ENCODE results near the gene LRP6. TPM values are rescaled to one million over a fixed set of nuclear protein-coding genes. Genes with fewer than 3 reads are reported as not detected.

The LRP6 gene
- total and polyA plus RNA-seq, 2 experiments from 2014 or later: 29.1 to 73.8 TPM

DNA sequence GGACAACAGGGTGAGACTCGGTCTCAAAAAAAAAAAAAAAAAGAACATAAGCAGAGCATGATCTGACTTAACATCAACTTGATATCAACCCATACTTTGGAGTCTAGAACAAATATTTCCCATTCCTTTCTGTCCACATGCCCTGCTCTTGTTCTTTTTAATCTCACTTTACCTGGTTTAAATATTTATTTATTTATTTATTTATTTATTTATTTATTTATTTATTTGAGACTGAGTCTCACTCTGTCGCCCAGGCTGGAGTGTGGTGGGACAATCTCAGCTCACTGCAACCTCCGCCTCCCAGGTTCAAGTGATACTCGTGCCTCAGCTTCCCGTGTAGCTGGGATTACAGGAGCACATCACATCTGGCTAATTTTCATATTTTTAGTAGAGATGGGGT lies 19.6 kb upstream of the LRP6 start:
- H3K4me2 ChIP-seq: no peak overlapping the region
- Mint-ChIP-seq H3K27me3 (ENCODE audit: insufficient read depth, low read depth, poor library complexity) (peaks cover 9% of the 10 kb centered on the region), H3K27ac (no peak overlapping the region), H3K4me3 (no peak overlapping the region), H3K9me3 (no peaks in the 10 kb centered on the region), H3K36me3 (ENCODE audit: low read depth) (no peaks in the 10 kb centered on the region), H3K4me1 (peaks cover 31% of the 10 kb centered on the region)
- no peaks in the 10 kb centered on the region for H3K9me2 ChIP-seq (ENCODE audit: insufficient read depth)
- peaks cover 26% of the 10 kb centered on the region for H3K4me1 ChIP-seq (ENCODE audit: insufficient read depth)
- H3K4me3 ChIP-seq: no peak overlapping the region
- TF ChIP-seq EZH2phosphoT487 (IDR thresholded peaks at IDR 0.05; ENCODE audit: unreplicated experiment) (no peak), CREB1 (CRISPR knock-in tag; IDR thresholded peaks at IDR 0.05; ENCODE audit: low read depth) (no peak), EZH2 (IDR thresholded peaks at IDR 0.05; ENCODE audit: low read depth, unreplicated experiment) (no peak), ZNF114 (CRISPR knock-in tag; IDR thresholded peaks at IDR 0.05) (no peak), ZNF331 (CRISPR knock-in tag; IDR thresholded peaks at IDR 0.05; ENCODE audit: low read depth) (no peak)
- TF ChIP-seq, protein P1, sequence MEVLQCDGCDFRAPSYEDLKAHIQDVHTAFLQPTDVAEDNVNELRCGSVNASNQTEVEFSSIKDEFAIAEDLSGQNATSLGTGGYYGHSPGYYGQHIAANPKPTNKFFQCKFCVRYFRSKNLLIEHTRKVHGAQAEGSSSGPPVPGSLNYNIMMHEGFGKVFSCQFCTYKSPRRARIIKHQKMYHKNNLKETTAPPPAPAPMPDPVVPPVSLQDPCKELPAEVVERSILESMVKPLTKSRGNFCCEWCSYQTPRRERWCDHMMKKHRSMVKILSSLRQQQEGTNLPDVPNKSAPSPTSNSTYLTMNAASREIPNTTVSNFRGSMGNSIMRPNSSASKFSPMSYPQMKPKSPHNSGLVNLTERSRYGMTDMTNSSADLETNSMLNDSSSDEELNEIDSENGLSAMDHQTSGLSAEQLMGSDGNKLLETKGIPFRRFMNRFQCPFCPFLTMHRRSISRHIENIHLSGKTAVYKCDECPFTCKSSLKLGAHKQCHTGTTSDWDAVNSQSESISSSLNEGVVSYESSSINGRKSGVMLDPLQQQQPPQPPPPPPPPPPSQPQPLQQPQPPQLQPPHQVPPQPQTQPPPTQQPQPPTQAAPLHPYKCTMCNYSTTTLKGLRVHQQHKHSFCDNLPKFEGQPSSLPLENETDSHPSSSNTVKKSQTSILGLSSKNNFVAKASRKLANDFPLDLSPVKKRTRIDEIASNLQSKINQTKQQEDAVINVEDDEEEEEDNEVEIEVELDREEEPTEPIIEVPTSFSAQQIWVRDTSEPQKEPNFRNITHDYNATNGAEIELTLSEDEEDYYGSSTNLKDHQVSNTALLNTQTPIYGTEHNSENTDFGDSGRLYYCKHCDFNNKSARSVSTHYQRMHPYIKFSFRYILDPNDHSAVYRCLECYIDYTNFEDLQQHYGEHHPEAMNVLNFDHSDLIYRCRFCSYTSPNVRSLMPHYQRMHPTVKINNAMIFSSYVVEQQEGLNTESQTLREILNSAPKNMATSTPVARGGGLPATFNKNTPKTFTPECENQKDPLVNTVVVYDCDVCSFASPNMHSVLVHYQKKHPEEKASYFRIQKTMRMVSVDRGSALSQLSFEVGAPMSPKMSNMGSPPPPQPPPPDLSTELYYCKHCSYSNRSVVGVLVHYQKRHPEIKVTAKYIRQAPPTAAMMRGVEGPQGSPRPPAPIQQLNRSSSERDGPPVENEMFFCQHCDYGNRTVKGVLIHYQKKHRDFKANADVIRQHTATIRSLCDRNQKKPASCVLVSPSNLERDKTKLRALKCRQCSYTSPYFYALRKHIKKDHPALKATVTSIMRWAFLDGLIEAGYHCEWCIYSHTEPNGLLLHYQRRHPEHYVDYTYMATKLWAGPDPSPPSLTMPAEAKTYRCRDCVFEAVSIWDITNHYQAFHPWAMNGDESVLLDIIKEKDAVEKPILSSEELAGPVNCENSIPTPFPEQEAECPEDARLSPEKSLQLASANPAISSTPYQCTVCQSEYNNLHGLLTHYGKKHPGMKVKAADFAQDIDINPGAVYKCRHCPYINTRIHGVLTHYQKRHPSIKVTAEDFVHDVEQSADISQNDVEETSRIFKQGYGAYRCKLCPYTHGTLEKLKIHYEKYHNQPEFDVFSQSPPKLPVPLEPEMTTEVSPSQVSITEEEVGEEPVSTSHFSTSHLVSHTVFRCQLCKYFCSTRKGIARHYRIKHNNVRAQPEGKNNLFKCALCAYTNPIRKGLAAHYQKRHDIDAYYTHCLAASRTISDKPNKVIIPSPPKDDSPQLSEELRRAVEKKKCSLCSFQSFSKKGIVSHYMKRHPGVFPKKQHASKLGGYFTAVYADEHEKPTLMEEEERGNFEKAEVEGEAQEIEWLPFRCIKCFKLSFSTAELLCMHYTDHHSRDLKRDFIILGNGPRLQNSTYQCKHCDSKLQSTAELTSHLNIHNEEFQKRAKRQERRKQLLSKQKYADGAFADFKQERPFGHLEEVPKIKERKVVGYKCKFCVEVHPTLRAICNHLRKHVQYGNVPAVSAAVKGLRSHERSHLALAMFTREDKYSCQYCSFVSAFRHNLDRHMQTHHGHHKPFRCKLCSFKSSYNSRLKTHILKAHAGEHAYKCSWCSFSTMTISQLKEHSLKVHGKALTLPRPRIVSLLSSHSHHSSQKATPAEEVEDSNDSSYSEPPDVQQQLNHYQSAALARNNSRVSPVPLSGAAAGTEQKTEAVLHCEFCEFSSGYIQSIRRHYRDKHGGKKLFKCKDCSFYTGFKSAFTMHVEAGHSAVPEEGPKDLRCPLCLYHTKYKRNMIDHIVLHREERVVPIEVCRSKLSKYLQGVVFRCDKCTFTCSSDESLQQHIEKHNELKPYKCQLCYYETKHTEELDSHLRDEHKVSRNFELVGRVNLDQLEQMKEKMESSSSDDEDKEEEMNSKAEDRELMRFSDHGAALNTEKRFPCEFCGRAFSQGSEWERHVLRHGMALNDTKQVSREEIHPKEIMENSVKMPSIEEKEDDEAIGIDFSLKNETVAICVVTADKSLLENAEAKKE (CRISPR knock-in tag; IDR thresholded peaks at IDR 0.05): no peak
- no peak overlapping the region for H3K27ac ChIP-seq (ENCODE audit: low read depth)
- ATAC-seq: no peak
- H3K36me3 ChIP-seq (ENCODE audit: insufficient read depth): no peaks in the 10 kb centered on the region
- H3K79me2 ChIP-seq (replicated peaks; ENCODE audit: insufficient read depth): no peaks in the 10 kb centered on the region
- DNase-seq (ENCODE audit: low spot score): no peak
- H3K27me3 ChIP-seq (ENCODE audit: insufficient read depth): no peaks in the 10 kb centered on the region
- H2AFZ ChIP-seq: no peak overlapping the region
- H4K20me1 ChIP-seq (replicated peaks; ENCODE audit: insufficient read depth): no peaks in the 10 kb centered on the region
- no peaks in the 10 kb centered on the region for H3F3A ChIP-seq (replicated peaks; ENCODE audit: low read depth)
